Mesendoderm (in vitro differentiated cells): Measurements from ENCODE around the gene PROK2.

Source experiments
- DNase-seq: peaks from one replicate; pipeline ENCODE4 v3.0.0; 2013
- H2AK5ac ChIP-seq: 2 replicates; pipeline ENCODE4 v1.6.1; 2013; ENCODE audit warnings: low read length, inconsistent platforms
- H2BK120ac ChIP-seq: 2 replicates; pipeline ENCODE4 v1.6.1; 2013; ENCODE audit warnings: low read depth, mild to moderate bottlenecking, low read length, moderate library complexity, mixed read lengths
- H2BK15ac ChIP-seq: replicated peaks from 2 replicates; pipeline ENCODE4 v1.6.1; 2013; ENCODE audit warnings: low read depth, mild to moderate bottlenecking, moderate library complexity
- H2BK5ac ChIP-seq: 2 replicates; pipeline ENCODE4 v1.6.1; 2013; ENCODE audit warnings: low read length, inconsistent platforms
- H3K18ac ChIP-seq: 2 replicates; pipeline ENCODE4 v1.6.1; 2013; ENCODE audit warnings: mild to moderate bottlenecking, low read length, mixed read lengths
- H3K23ac ChIP-seq: one replicate; pipeline ENCODE4 v1.6.1; 2013; ENCODE audit warnings: low read length
- H3K27ac ChIP-seq: 2 replicates; pipeline ENCODE4 v1.5.1; 2013; ENCODE audit warnings: low read depth, mild to moderate bottlenecking, inconsistent platforms, low read length, moderate library complexity
- H3K27me3 ChIP-seq: 2 replicates; pipeline ENCODE4 v1.6.1; 2013; ENCODE audit warnings: low read length, control low read depth, mild to moderate bottlenecking, inconsistent platforms; ENCODE audit not compliant: insufficient read depth, poor library complexity
- H3K36me3 ChIP-seq: 2 replicates; pipeline ENCODE4 v1.6.1; 2013; ENCODE audit warnings: low read length, inconsistent platforms; ENCODE audit not compliant: control insufficient read depth, insufficient read depth
- H3K4ac ChIP-seq: one replicate; pipeline ENCODE4 v1.6.1; 2013; ENCODE audit warnings: low read depth, mild to moderate bottlenecking, low read length, moderate library complexity
- H3K4me1 ChIP-seq: 2 replicates; pipeline ENCODE4 v1.6.1; 2013; ENCODE audit warnings: low read depth, low read length, inconsistent platforms; ENCODE audit not compliant: control insufficient read depth
- H3K4me2 ChIP-seq: 2 replicates; pipeline ENCODE4 v1.6.1; 2013; ENCODE audit warnings: low read length
- H3K4me3 ChIP-seq: 2 replicates; pipeline ENCODE4 v1.5.1; 2013; ENCODE audit warnings: mild to moderate bottlenecking, low read length
- H3K56ac ChIP-seq: one replicate; pipeline ENCODE4 v1.6.1; 2013; ENCODE audit warnings: low read length
- H3K79me1 ChIP-seq: 2 replicates; pipeline ENCODE4 v1.6.1; 2013; ENCODE audit warnings: low read length, inconsistent platforms
- H3K79me2 ChIP-seq: 2 replicates; pipeline ENCODE4 v1.6.1; 2013; ENCODE audit warnings: mild to moderate bottlenecking, low read length; ENCODE audit not compliant: control insufficient read depth, insufficient read depth
- H3K9ac ChIP-seq: 2 replicates; pipeline ENCODE4 v1.6.1; 2013; ENCODE audit warnings: low read length, inconsistent platforms
- H4K5ac ChIP-seq: one replicate; pipeline ENCODE4 v1.6.1; 2013; ENCODE audit warnings: low read length
- H4K8ac ChIP-seq: one replicate; pipeline ENCODE4 v1.6.1; 2013; ENCODE audit warnings: low read depth, mild to moderate bottlenecking, control low read depth, low read length, moderate library complexity
- WGBS: extraction: QIAGEN DNeasy Blood & Tissue Kit; methylation state at CpG from one replicate; pipeline ENCODE4 v1.1.7; 2013; ENCODE audit warnings: low lambda C conversion rate, missing lambda C conversion rate; ENCODE audit not compliant: insufficient coverage; ENCODE audit errors: extremely low coverage; 5-methylcytosine and 5-hydroxymethylcytosine counted together

Gene PROK2

GRCh38 chr3:71809321-71810026 is 24.5 kb upstream of the PROK2 start:
- Histone ChIP-seq H3K4me2 (no peak overlapping the region), H2BK5ac (no peak overlapping the region), H4K8ac (no peak overlapping the region), H3K79me2 (no peaks in the 10 kb centered on the region), H2BK15ac (no peak overlapping the region), H3K4me1 (no peaks in the 10 kb centered on the region), H2AK5ac (no peak overlapping the region), H3K18ac (no peak overlapping the region), H3K23ac (no peak overlapping the region), H3K36me3 (no peaks in the 10 kb centered on the region), H3K4ac (no peak overlapping the region), H3K27me3 (no peaks in the 10 kb centered on the region), H4K5ac (no peak overlapping the region), H3K79me1 (no peaks in the 10 kb centered on the region), H3K9ac (no peak overlapping the region), H3K27ac (no peak overlapping the region), H2BK120ac (no peak overlapping the region), H3K56ac (no peak overlapping the region), H3K4me3 (no peak overlapping the region)
- WGBS = no CpG with 5 or more reads among the region's 6 CpGs
- DNase-seq = no peak

- H2BK15ac ChIP-seq = no peak overlapping the region
- no peaks in the 10 kb centered on the region for H3K79me1 ChIP-seq
- no peak overlapping the region for H3K23ac ChIP-seq
- H3K18ac ChIP-seq = no peak overlapping the region
- H4K8ac ChIP-seq = no peak overlapping the region
- no peak overlapping the region for H3K27ac ChIP-seq
- no peak overlapping the region for H2BK120ac ChIP-seq
- no peaks in the 10 kb centered on the region for H3K4me1 ChIP-seq
- no peak overlapping the region for H3K4me2 ChIP-seq
- H3K4ac ChIP-seq = no peak overlapping the region
- no peak overlapping the region for H3K9ac ChIP-seq
- no peaks in the 10 kb centered on the region for H3K27me3 ChIP-seq
- H3K56ac ChIP-seq = no peak overlapping the region
- no CpG with 5 or more reads among the region's 3 CpGs for WGBS
- no peak for DNase-seq
- no peak overlapping the region for H2AK5ac ChIP-seq
- H3K36me3 ChIP-seq = no peaks in the 10 kb centered on the region
- no peak overlapping the region for H4K5ac ChIP-seq
- no peak overlapping the region for H2BK5ac ChIP-seq
- H3K79me2 ChIP-seq = no peaks in the 10 kb centered on the region
- no peak overlapping the region for H3K4me3 ChIP-seq
These were observed 21.8 kb upstream of the PROK2 start for GRCh38 chr3:71806736-71807135.

- WGBS = no CpG with 5 or more reads among the region's 2 CpGs
- Histone ChIP-seq H3K4ac (no peak overlapping the region), H3K9ac (no peak overlapping the region), H3K27ac (no peak overlapping the region), H3K27me3 (no peaks in the 10 kb centered on the region), H3K36me3 (no peaks in the 10 kb centered on the region), H3K18ac (no peak overlapping the region), H2BK5ac (no peak overlapping the region), H3K4me3 (no peak overlapping the region), H2BK15ac (no peak overlapping the region), H3K79me1 (no peaks in the 10 kb centered on the region), H3K23ac (no peak overlapping the region), H4K8ac (no peak overlapping the region), H3K79me2 (no peaks in the 10 kb centered on the region), H3K4me1 (no peaks in the 10 kb centered on the region), H2BK120ac (no peak overlapping the region), H3K56ac (no peak overlapping the region), H3K4me2 (no peak overlapping the region), H4K5ac (no peak overlapping the region), H2AK5ac (no peak overlapping the region)
- no peak for DNase-seq
These were observed 20.7 kb upstream of the PROK2 start for GRCh38 chr3:71805691-71806090.

GRCh38 chr3:71805199-71805598 is 20.3 kb upstream of the PROK2 start:
- H2BK15ac ChIP-seq = no peak overlapping the region
- WGBS = no CpG with 5 or more reads among the region's 3 CpGs
- H4K8ac ChIP-seq = no peak overlapping the region
- no peaks in the 10 kb centered on the region for H3K79me1 ChIP-seq
- H2BK120ac ChIP-seq = no peak overlapping the region
- H3K9ac ChIP-seq = no peak overlapping the region
- no peak overlapping the region for H3K27ac ChIP-seq
- no peaks in the 10 kb centered on the region for H3K36me3 ChIP-seq
- H4K5ac ChIP-seq = no peak overlapping the region
- no peaks in the 10 kb centered on the region for H3K4me1 ChIP-seq
- H2BK5ac ChIP-seq = no peak overlapping the region
- no peak overlapping the region for H3K23ac ChIP-seq
- H2AK5ac ChIP-seq = no peak overlapping the region
- no peak for DNase-seq
- no peak overlapping the region for H3K4me2 ChIP-seq
- H3K4me3 ChIP-seq = no peak overlapping the region
- H3K27me3 ChIP-seq = no peaks in the 10 kb centered on the region
- no peak overlapping the region for H3K56ac ChIP-seq
- no peaks in the 10 kb centered on the region for H3K79me2 ChIP-seq
- no peak overlapping the region for H3K4ac ChIP-seq
- H3K18ac ChIP-seq = no peak overlapping the region

GRCh38 chr3:71803248-71803647 is 18.3 kb upstream of the PROK2 start:
- no peak overlapping the region for H3K23ac ChIP-seq
- H2BK5ac ChIP-seq = no peak overlapping the region
- H3K18ac ChIP-seq = no peak overlapping the region
- no peak overlapping the region for H3K27ac ChIP-seq
- H3K56ac ChIP-seq = no peak overlapping the region
- no peak overlapping the region for H3K4me3 ChIP-seq
- H3K36me3 ChIP-seq = no peaks in the 10 kb centered on the region
- no peak overlapping the region for H2AK5ac ChIP-seq
- no peak overlapping the region for H3K4ac ChIP-seq
- no peaks in the 10 kb centered on the region for H3K4me1 ChIP-seq
- H3K9ac ChIP-seq = no peak overlapping the region
- H2BK120ac ChIP-seq = no peak overlapping the region
- H4K8ac ChIP-seq = no peak overlapping the region
- H2BK15ac ChIP-seq = no peak overlapping the region
- H3K79me2 ChIP-seq = no peaks in the 10 kb centered on the region
- DNase-seq = peak; percentile 41
- no peak overlapping the region for H3K4me2 ChIP-seq
- H3K79me1 ChIP-seq = no peaks in the 10 kb centered on the region
- no peaks in the 10 kb centered on the region for H3K27me3 ChIP-seq
- no peak overlapping the region for H4K5ac ChIP-seq
- WGBS = no CpG with 5 or more reads among the region's 3 CpGs

GRCh38 chr3:71801986-71802385 is 17.0 kb upstream of the PROK2 start:
- H3K23ac ChIP-seq = no peak overlapping the region

More at GRCh38 chr3:71801986-71802385, 17.0 kb upstream of the PROK2 start:
- no peak overlapping the region for H2BK120ac ChIP-seq
- no peaks in the 10 kb centered on the region for H3K79me2 ChIP-seq
- no peak overlapping the region for H4K5ac ChIP-seq
- no peak overlapping the region for H3K9ac ChIP-seq
- DNase-seq = no peak
- no peaks in the 10 kb centered on the region for H3K4me1 ChIP-seq
- no peaks in the 10 kb centered on the region for H3K79me1 ChIP-seq
- no peak overlapping the region for H2BK15ac ChIP-seq
- WGBS = 100% methylated on average over 1 of the region's 2 CpGs
- no peak overlapping the region for H2AK5ac ChIP-seq
- H3K27ac ChIP-seq = no peak overlapping the region
- H3K4me3 ChIP-seq = no peak overlapping the region
- H4K8ac ChIP-seq = no peak overlapping the region
- H3K4ac ChIP-seq = no peak overlapping the region
- no peak overlapping the region for H2BK5ac ChIP-seq
- no peak overlapping the region for H3K18ac ChIP-seq
- H3K27me3 ChIP-seq = no peaks in the 10 kb centered on the region
- no peak overlapping the region for H3K56ac ChIP-seq
- no peaks in the 10 kb centered on the region for H3K36me3 ChIP-seq
- no peak overlapping the region for H3K4me2 ChIP-seq
